Ascending aorta (tissue), 2 donors: ENCODE results near the gene NCKAP5. TPM values are rescaled to one million over a fixed set of nuclear protein-coding genes. Genes with fewer than 3 reads are reported as not detected.

Experiments used
- DNase-seq, 2 donors: peaks; one replicate each; pipeline ENCODE4 v3.0.0-alpha.2; 2019; ENCODE audit warnings: low spot score in 2 of 2
- H3K27ac ChIP-seq, 2 donors: fragments of 200-600 bp; sonication (generic); one replicate each; pipeline ENCODE4 v1.5.1; 2016 to 2017; ENCODE audit warnings: mild to moderate bottlenecking in 1 of 2
- H3K27me3 ChIP-seq: fragments of 200-600 bp; sonication (generic); one replicate; pipeline ENCODE4 v1.5.1; 2017
- H3K36me3 ChIP-seq, 2 donors: fragments of 200-600 bp; sonication (generic); one replicate each; pipeline ENCODE4 v1.5.1; 2016
- H3K4me1 ChIP-seq, 2 donors: fragments of 200-600 bp; sonication (generic); one replicate each; pipeline ENCODE4 v1.5.1; 2016 to 2017; ENCODE audit warnings: mild to moderate bottlenecking in 1 of 2
- H3K4me3 ChIP-seq, 2 donors: fragments of 200-600 bp; sonication (generic); one replicate each; pipeline ENCODE4 v1.5.1; 2016 to 2017; ENCODE audit warnings: mild to moderate bottlenecking in 1 of 2
- H3K9me3 ChIP-seq, 2 donors: fragments of 200-600 bp; sonication (generic); one replicate each; pipeline ENCODE4 v1.5.1; 2016
- CTCF ChIP-seq, 3 experiments: fragments of 200-600 bp in 2 of 3; fragments of 450-650 bp in 1 of 3; sonication (generic) in 2 of 3; IDR thresholded peaks; one replicate each; pipeline ENCODE4 v1.5.1; 2016 to 2019; ENCODE audit warnings: antibody characterized with exemption in 3 of 3, mild to moderate bottlenecking in 1 of 3, moderate library complexity in 1 of 3
- intact Hi-C: fragments of 100-400 bp; cut with DNase I; formaldehyde crosslinking; loops from one replicate; pipeline ENCODE4 v1.15.1; 2023
- total RNA-seq: library from RNA; depleted of rRNA; stranded (reverse); fragments of >200 nt; gene quantifications from one replicate; pipeline ENCODE4 v1.1.0, GENCODE V29; 2016

NCKAP5 gene
- total RNA-seq, 1 donor from 2014 or later: 0.75 TPM

DNA sequence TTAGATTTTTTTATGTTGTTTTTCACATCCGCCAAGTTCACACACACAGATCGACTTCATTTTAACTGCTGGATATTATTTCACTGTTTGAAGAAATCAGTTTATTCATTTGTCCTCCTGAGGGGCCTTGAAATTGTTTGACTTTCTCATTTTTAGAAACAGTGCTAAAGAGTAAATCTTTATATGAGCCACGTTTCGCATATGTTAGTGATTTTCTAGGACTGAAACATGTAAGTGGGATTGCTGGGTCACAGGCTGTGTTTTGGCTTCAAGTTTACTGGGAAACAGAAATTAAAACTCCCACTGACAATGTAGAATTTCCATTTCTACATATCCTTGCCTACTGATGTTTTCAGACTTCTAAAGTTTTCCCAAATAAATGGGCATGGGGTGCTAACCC is 363.8 kb downstream of the NCKAP5 start:
- Histone ChIP-seq H3K9me3 (peaks cover 0 to 6% of the 10 kb centered on the region in 2 donors), H3K4me1 (no peaks in the 10 kb centered on the region), H3K36me3 (no peaks in the 10 kb centered on the region), H3K27me3 (no peaks in the 10 kb centered on the region), H3K27ac (no peak overlapping the region), H3K4me3 (no peak overlapping the region)
- intact Hi-C loops: no loop called here
- no peak for TF ChIP-seq CTCF (IDR thresholded peaks at IDR 0.05)
- no peak for DNase-seq

DNA sequence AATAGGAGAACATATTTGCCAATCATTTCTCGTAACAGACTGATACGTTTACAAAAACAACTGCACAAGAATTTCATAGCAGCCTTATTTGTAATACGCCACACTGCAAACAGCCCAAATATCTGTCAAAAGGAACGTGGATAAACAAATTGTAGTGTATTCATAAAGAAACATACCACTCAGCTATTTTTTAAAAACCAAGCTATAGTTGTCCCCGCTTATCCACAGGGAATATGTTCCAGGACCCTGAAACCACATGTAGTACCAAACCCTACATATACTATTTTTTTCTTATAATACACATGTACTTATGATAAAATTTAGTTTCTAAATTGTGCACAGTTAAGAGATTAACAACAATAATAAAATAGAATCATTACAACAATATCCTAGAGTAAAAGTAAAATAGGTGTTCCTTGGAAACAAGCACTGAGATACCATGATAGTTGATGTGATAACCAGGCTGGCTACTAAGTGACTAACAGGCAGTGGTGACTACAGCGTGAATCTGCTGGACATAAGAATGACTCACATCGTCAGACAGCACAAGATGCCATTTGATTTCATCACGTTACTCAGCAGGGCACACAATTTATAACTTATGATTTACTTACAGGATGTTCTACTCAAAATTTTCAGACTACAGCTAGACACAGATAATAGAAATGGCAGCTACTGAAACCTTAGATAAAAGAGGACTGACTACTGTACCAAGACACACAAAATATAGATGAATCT is 367.4 kb downstream of the NCKAP5 start:
- Histone ChIP-seq H3K27ac (no peak overlapping the region), H3K4me3 (no peak overlapping the region), H3K27me3 (no peaks in the 10 kb centered on the region), H3K36me3 (no peaks in the 10 kb centered on the region), H3K4me1 (no peaks in the 10 kb centered on the region), H3K9me3 (no peaks in the 10 kb centered on the region)
- no peak for TF ChIP-seq CTCF (IDR thresholded peaks at IDR 0.05)
- intact Hi-C loops: no loop called here
- DNase-seq: no peak

DNA sequence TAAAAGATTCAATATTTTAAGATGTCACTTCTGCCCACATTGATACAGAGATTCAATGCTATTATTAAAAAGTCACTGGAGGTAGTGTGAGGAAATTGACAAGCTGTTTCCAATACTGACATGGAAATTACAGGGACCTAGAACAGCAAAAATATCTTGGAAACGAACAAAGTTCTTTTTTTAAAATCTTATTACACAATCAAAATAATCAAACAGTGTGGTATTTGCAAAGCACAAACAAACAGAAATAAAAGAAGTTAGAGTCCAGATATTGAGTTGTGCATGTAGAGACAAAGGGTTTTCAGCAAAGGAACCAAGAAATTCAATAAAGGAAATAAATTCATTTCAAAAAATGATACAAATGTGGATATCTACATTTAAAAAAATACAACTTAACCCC is 369.6 kb downstream of the NCKAP5 start:
- Histone ChIP-seq H3K27ac (no peak overlapping the region), H3K36me3 (no peaks in the 10 kb centered on the region), H3K4me1 (no peaks in the 10 kb centered on the region), H3K9me3 (no peaks in the 10 kb centered on the region), H3K4me3 (no peak overlapping the region), H3K27me3 (no peaks in the 10 kb centered on the region)
- no peak for DNase-seq
- no peak for TF ChIP-seq CTCF (IDR thresholded peaks at IDR 0.05)
- intact Hi-C loops: no loop called here

DNA sequence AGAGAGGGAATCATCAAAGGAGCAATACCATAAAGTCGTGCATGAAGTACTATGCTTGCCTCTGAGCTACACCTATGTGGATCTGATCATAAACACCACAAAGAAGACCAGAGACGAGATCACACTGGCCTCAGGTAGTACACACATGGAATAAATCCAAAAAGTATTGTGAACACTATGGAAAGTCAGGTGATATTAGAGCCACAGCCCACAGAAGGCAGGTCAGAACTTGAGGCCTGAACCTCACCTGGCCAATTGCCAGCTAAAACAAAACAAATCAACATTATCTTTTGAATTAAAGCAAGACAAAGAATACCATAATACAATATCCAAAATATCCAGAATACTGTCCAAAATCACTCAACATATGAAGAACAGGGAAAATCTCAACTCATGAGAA is 371.1 kb downstream of the NCKAP5 start:
- no peaks in the 10 kb centered on the region for H3K4me1 ChIP-seq
- H3K27ac ChIP-seq: no peak overlapping the region
- intact Hi-C loops: no loop called here
- H3K27me3 ChIP-seq: no peaks in the 10 kb centered on the region
- TF ChIP-seq CTCF (IDR thresholded peaks at IDR 0.05): no peak
- no peak overlapping the region for H3K4me3 ChIP-seq
- peaks cover 0 to 4% of the 10 kb centered on the region in 2 donors for H3K9me3 ChIP-seq
- no peak for DNase-seq
- no peaks in the 10 kb centered on the region for H3K36me3 ChIP-seq

DNA sequence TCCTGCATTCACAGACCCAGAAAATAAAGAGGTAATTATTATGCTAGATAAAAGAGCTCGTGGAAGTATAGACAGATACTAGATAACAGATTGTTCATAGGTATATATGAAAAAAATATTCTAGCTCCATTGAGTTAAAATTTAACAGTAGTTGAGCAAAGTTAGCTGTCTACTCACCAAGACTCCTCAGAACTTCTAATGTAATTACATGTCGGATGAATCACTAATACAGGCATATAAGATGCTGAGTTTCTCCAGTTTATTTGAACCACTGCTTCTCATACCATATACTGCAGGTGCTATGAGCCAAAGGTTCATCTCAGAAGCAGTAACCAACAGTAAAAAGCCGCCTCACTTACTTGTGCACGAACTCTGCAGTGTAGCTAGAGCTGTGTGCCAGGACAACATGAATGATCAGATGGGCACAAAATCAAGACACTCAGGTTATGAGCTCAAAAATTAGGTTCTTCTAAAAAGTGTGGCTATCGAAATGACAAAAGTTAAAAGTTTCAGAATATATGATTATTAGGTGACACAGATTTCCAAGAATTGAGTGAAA is 373.4 kb downstream of the NCKAP5 start:
- H3K9me3 ChIP-seq: peaks cover 0 to 4% of the 10 kb centered on the region in 2 donors
- H3K36me3 ChIP-seq: no peaks in the 10 kb centered on the region
- intact Hi-C loops: no loop called here
- DNase-seq: no peak
- H3K4me3 ChIP-seq: no peak overlapping the region
- H3K27me3 ChIP-seq: no peaks in the 10 kb centered on the region
- TF ChIP-seq CTCF (IDR thresholded peaks at IDR 0.05): no peak
- no peaks in the 10 kb centered on the region for H3K4me1 ChIP-seq
- no peak overlapping the region for H3K27ac ChIP-seq
